Right cardiac atrium (tissue), 5 donors: ENCODE data around the gene KIF13A. TPM values are rescaled to one million over a fixed set of nuclear protein-coding genes. Genes with fewer than 3 reads are reported as not detected.
"Not testable (repeated sequence)": the region's sequence is repeated elsewhere in the genome, so short reads cannot be mapped to it uniquely, and the experiment has no call there.

ENCODE experiments used
- ATAC-seq, 2 donors: fragments of 200-7000 bp; cut with Tn5 transposase; one replicate each; pipeline versions ENCODE4 v1.8.0 to v1.9.1; 2020; ENCODE audit warnings: moderate library complexity in 2 of 2, mild to moderate bottlenecking in 1 of 2
- DNase-seq, 3 donors: peaks; one replicate each; pipeline ENCODE4 v3.0.0-alpha.2; 2020
- H3K27ac ChIP-seq: one replicate; pipeline ENCODE4 v1.5.1; 2013; ENCODE audit warnings: mild to moderate bottlenecking, low read length, control low read depth, moderate library complexity
- H3K27me3 ChIP-seq: one replicate; pipeline ENCODE4 v1.6.1; 2013; ENCODE audit not compliant: control insufficient read depth, insufficient read depth
- H3K4me1 ChIP-seq: one replicate; pipeline ENCODE4 v1.6.1; 2013; ENCODE audit warnings: low read length; ENCODE audit not compliant: control insufficient read depth, insufficient read depth
- H3K4me3 ChIP-seq: one replicate; pipeline ENCODE4 v1.5.1; 2013; ENCODE audit warnings: low read length, control low read depth
- H3K9me3 ChIP-seq: one replicate; pipeline ENCODE4 v1.6.1; 2013; ENCODE audit warnings: low read length; ENCODE audit not compliant: control insufficient read depth
- WGBS: extraction: QIAGEN DNeasy Blood & Tissue Kit; methylation state at CpG from one replicate; pipeline ENCODE4 v1.1.7; 2013; 5-methylcytosine and 5-hydroxymethylcytosine counted together
- intact Hi-C, 4 donors: fragments of 100-400 bp; cut with DNase I; formaldehyde crosslinking; loops; one replicate each; pipeline versions ENCODE4 v1.11.0 to v1.14.0; 2022 to 2023
- polyA plus RNA-seq: library from polyadenylated mRNA; stranded (reverse); fragments of 200-250 nt; gene quantifications from one replicate; pipeline ENCODE4 v1.2.3, GENCODE V29; 2013
- total RNA-seq, 4 donors: library from RNA; stranded (reverse); fragmentation: NEBNext Ultra II Directional; extraction: Animal tissue kit (Norgen Biotek cat#: 25700); gene quantifications; one replicate each; pipeline ENCODE4 v1.2.1, GENCODE V29; 2021
- donor health status: healthy with polysubstance abuse.
- donor health status: DM: no; HTN: yes; CAD: no.
- donor health status: DM: no; HTN: no; CAD: no.
- donor health status: DM: no; HTN: yes; CAD: no; lungs with severe emphysema.
- donor health status: DM: yes; HTN: yes; CAD: no.

The KIF13A gene
- total and polyA plus RNA-seq, 5 donors = 27.2 to 79.6 (median 67.3) TPM

GRCh38 chr6:17817763-17818162 is 169.7 kb downstream of the KIF13A start:
- Histone ChIP-seq H3K4me3 (no peak overlapping the region), H3K27me3 (no peaks in the 10 kb centered on the region), H3K27ac (no peak overlapping the region), H3K9me3 (no peaks in the 10 kb centered on the region), H3K4me1 (peaks cover 3% of the 10 kb centered on the region)
- 77% methylated on average over 1 of the region's 1 CpG for WGBS
- intact Hi-C loops = no loop called here
- ATAC-seq (no peak), DNase-seq (no peak)

GRCh38 chr6:17816921-17817611 is 170.4 kb downstream of the KIF13A start:
- Histone ChIP-seq H3K4me3 (no peak overlapping the region), H3K4me1 (peaks cover 3% of the 10 kb centered on the region), H3K27me3 (no peaks in the 10 kb centered on the region), H3K9me3 (no peaks in the 10 kb centered on the region), H3K27ac (no peak overlapping the region)
- ATAC-seq (no peak), DNase-seq (no peak)
- intact Hi-C loops = no loop called here
- WGBS = 78% methylated on average over 14 of the region's 14 CpGs

- Histone ChIP-seq H3K4me1 (no peaks in the 10 kb centered on the region), H3K9me3 (no peaks in the 10 kb centered on the region), H3K4me3 (no peak overlapping the region), H3K27me3 (no peaks in the 10 kb centered on the region), H3K27ac (no peak overlapping the region)
- intact Hi-C loops = no loop called here
- ATAC-seq (no peak), DNase-seq (no peak)
- WGBS = 94% methylated on average over 6 of the region's 6 CpGs
These were observed 173.9 kb downstream of the KIF13A start for GRCh38 chr6:17813542-17813941.

- H3K27me3 ChIP-seq = no peaks in the 10 kb centered on the region
- no peak overlapping the region for H3K4me3 ChIP-seq
- 97% methylated on average over 8 of the region's 8 CpGs for WGBS
- H3K27ac ChIP-seq = no peak overlapping the region
- intact Hi-C loops = no loop called here
- no peaks in the 10 kb centered on the region for H3K4me1 ChIP-seq
- no peaks in the 10 kb centered on the region for H3K9me3 ChIP-seq
- ATAC-seq = no peak
- no peak for DNase-seq
These were observed 175.1 kb downstream of the KIF13A start for GRCh38 chr6:17812311-17812710.

- ATAC-seq (no peak), DNase-seq (no peak)
- Histone ChIP-seq H3K27me3 (no peaks in the 10 kb centered on the region), H3K4me1 (no peaks in the 10 kb centered on the region), H3K27ac (no peak overlapping the region), H3K4me3 (no peak overlapping the region), H3K9me3 (no peaks in the 10 kb centered on the region)
- 79% methylated on average over 5 of the region's 5 CpGs for WGBS
- intact Hi-C loops = loop anchor here in 2 of 4 donors (10.0 kb wide), 1 partner anchor 654 kb away; no protein-coding TSS in a partner anchor
These were observed 178.8 kb downstream of the KIF13A start for GRCh38 chr6:17808609-17809008.

- not testable (repeated sequence) for H3K4me3 ChIP-seq, H3K9me3 ChIP-seq, H3K4me1 ChIP-seq, ATAC-seq, H3K27me3 ChIP-seq, DNase-seq, H3K27ac ChIP-seq
- 96% methylated on average over 5 of the region's 5 CpGs for WGBS
- intact Hi-C loops = loop anchor here in 2 of 4 donors (10.0 kb wide), 1 partner anchor 653 kb away; no protein-coding TSS in a partner anchor
These were observed 180.0 kb downstream of the KIF13A start for GRCh38 chr6:17807431-17807830.

- no peaks in the 10 kb centered on the region for H3K9me3 ChIP-seq
- DNase-seq (no peak), ATAC-seq (no peak)
- H3K27me3 ChIP-seq = no peaks in the 10 kb centered on the region
- no peak overlapping the region for H3K4me3 ChIP-seq
- intact Hi-C loops = loop anchor here in 2 of 4 donors (10.0 kb wide), 1 partner anchor 649 kb away; no protein-coding TSS in a partner anchor
- no peak overlapping the region for H3K27ac ChIP-seq
- H3K4me1 ChIP-seq = no peaks in the 10 kb centered on the region
- 96% methylated on average over 5 of the region's 5 CpGs for WGBS
These were observed 184.0 kb downstream of the KIF13A start for GRCh38 chr6:17803409-17803808.

- H3K9me3 ChIP-seq = no peaks in the 10 kb centered on the region
- no peaks in the 10 kb centered on the region for H3K4me1 ChIP-seq
- ATAC-seq (no peak), DNase-seq (no peak)
- H3K4me3 ChIP-seq = no peak overlapping the region
- no peaks in the 10 kb centered on the region for H3K27me3 ChIP-seq
- 86% methylated on average over 2 of the region's 2 CpGs for WGBS
- no peak overlapping the region for H3K27ac ChIP-seq
- intact Hi-C loops = no loop called here
These were observed 188.8 kb downstream of the KIF13A start for GRCh38 chr6:17798477-17799154.

GRCh38 chr6:17790489-17790888 is 196.9 kb downstream of the KIF13A start:
- no peak overlapping the region for H3K4me3 ChIP-seq
- no peaks in the 10 kb centered on the region for H3K4me1 ChIP-seq
- no peaks in the 10 kb centered on the region for H3K27me3 ChIP-seq
- no peak overlapping the region for H3K27ac ChIP-seq
- intact Hi-C loops = no loop called here
- H3K9me3 ChIP-seq = no peaks in the 10 kb centered on the region
- ATAC-seq (no peak), DNase-seq (no peak)

GRCh38 chr6:17785094-17785787 is 202.2 kb downstream of the KIF13A start:
- no peak overlapping the region for H3K4me3 ChIP-seq
- ATAC-seq (no peak), DNase-seq (no peak)
- H3K4me1 ChIP-seq = no peaks in the 10 kb centered on the region
- intact Hi-C loops = no loop called here
- H3K27me3 ChIP-seq = no peaks in the 10 kb centered on the region
- no peaks in the 10 kb centered on the region for H3K9me3 ChIP-seq
- H3K27ac ChIP-seq = no peak overlapping the region
- 88% methylated on average over 7 of the region's 7 CpGs for WGBS

GRCh38 chr6:17780061-17780460 is 207.4 kb downstream of the KIF13A start:
- Histone ChIP-seq H3K4me1 (no peaks in the 10 kb centered on the region), H3K27me3 (no peaks in the 10 kb centered on the region), H3K27ac (no peak overlapping the region), H3K4me3 (no peak overlapping the region), H3K9me3 (no peaks in the 10 kb centered on the region)
- no peak for ATAC-seq
- 70% methylated on average over 2 of the region's 2 CpGs for WGBS
- intact Hi-C loops = no loop called here
- DNase-seq = no peak
